ENCODE results near the gene EIF4A3. TPM values are rescaled to one million over a fixed set of nuclear protein-coding genes. Genes with fewer than 3 reads are reported as not detected.

The EIF4A3 gene
- total and polyA plus RNA-seq, 9 of the 15 experiments (the other 6 are each of a cell fraction or from before 2014, with no cell fraction given) = 62.7 to 171 (median 127) TPM

DNA sequence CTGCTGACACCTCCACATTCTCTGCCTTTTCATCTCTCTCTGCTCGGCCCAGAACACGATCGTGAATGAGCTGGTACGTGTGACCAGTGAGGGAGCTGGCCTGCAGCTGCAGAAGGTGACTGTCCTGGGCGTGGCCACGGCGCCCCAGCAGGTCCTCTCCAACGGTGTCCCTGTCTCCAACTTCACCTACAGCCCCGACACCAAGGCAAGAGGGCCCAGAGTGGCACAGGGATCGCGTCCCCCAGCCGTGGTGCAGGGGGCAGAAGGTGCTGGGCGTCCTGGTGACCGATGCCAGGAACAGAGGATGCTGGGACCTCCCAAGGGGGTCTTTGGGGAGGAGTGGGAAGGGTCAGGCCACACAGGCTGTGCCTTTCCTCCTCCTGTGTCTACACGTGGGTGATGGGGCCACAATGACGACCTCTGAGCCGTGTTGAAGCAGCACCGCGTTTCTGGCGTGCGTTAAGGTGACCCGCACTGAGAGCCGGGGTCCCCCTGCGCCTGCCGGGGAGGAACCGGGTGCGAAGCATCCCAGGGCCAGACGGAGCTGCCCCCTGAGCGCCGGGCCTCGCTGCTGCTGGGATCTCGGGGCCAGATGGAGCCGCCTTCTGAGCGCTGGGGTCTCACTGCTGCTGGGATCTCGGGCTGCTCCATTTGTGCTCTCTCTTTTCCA lies 28.2 kb downstream of the EIF4A3 start:
- Histone ChIP-seq H3K4me2 (ENCODE audit: insufficient read depth, low read length) (no peak overlapping the region), H3K79me2 (ENCODE audit: control insufficient read depth, insufficient read depth, low read length) (no peaks in the 10 kb centered on the region), H3K27me3 (ENCODE audit: control insufficient read depth in 2 of 2, insufficient read depth in 2 of 2, low read length in 2 of 2) (peaks cover 41 to 57% of the 10 kb centered on the region in 2 experiments), H3K4me1 (replicated peaks in 1 of 2; ENCODE audit: control insufficient read depth in 2 of 2, insufficient read depth in 2 of 2, low read length in 2 of 2) (peaks cover 0 to 35% of the 10 kb centered on the region in 2 experiments; a peak in 2 of 5 replicates), H3K9ac (ENCODE audit: insufficient read depth in 1 of 2, low read depth in 2 of 2, low read length in 2 of 2) (peak overlapping the region in 1 of 2 experiments; percentile 52; a peak in 2 of 4 replicates), H3K9me3 (replicated peaks; ENCODE audit: control insufficient read depth, insufficient read depth, low read depth, low read length) (0 out of 2 replicates have a peak, but pooled peaks cover 5% of the 10 kb centered on the region), H2AFZ (ENCODE audit: low read depth, low read length) (no peak overlapping the region), H3K27ac (ENCODE audit: extremely low read depth, low read depth, low read length) (no peak overlapping the region), H3K9me1 (ENCODE audit: control insufficient read depth, insufficient read depth, low read length) (no peaks in the 10 kb centered on the region), H4K20me1 (replicated peaks; ENCODE audit: control insufficient read depth, insufficient read depth, low read length) (no peaks in the 10 kb centered on the region), H3K36me3 (ENCODE audit: control insufficient read depth, insufficient read depth, low read length) (no peaks in the 10 kb centered on the region), H3K4me3 (no peak overlapping the region)
- ChIA-PET POLR2A (interaction anchor here (0.6 to 2.2 kb wide), 5 partner anchors 8 to 24 kb away, joined by 3 to 7 read pairs (median 5); partner anchors contain the start of gene GAA), CTCF (ENCODE audit: low intra/inter-chr PET ratio) (no interaction called here)
- WGBS (ENCODE audit: insufficient coverage, low coverage, missing lambda C conversion rate) = 7% methylated on average over 26 of the region's 35 CpGs
- FAIRE-seq = no peak
- in situ Hi-C loops (cut with MboI) = no loop called here
- no peak for TF ChIP-seq POLR2A (conservative IDR thresholded peaks at IDR 0.05)
- TF ChIP-seq ZNF431 (CRISPR knock-in tag; IDR thresholded peaks at IDR 0.05) = no peak
- TF ChIP-seq, protein P1, sequence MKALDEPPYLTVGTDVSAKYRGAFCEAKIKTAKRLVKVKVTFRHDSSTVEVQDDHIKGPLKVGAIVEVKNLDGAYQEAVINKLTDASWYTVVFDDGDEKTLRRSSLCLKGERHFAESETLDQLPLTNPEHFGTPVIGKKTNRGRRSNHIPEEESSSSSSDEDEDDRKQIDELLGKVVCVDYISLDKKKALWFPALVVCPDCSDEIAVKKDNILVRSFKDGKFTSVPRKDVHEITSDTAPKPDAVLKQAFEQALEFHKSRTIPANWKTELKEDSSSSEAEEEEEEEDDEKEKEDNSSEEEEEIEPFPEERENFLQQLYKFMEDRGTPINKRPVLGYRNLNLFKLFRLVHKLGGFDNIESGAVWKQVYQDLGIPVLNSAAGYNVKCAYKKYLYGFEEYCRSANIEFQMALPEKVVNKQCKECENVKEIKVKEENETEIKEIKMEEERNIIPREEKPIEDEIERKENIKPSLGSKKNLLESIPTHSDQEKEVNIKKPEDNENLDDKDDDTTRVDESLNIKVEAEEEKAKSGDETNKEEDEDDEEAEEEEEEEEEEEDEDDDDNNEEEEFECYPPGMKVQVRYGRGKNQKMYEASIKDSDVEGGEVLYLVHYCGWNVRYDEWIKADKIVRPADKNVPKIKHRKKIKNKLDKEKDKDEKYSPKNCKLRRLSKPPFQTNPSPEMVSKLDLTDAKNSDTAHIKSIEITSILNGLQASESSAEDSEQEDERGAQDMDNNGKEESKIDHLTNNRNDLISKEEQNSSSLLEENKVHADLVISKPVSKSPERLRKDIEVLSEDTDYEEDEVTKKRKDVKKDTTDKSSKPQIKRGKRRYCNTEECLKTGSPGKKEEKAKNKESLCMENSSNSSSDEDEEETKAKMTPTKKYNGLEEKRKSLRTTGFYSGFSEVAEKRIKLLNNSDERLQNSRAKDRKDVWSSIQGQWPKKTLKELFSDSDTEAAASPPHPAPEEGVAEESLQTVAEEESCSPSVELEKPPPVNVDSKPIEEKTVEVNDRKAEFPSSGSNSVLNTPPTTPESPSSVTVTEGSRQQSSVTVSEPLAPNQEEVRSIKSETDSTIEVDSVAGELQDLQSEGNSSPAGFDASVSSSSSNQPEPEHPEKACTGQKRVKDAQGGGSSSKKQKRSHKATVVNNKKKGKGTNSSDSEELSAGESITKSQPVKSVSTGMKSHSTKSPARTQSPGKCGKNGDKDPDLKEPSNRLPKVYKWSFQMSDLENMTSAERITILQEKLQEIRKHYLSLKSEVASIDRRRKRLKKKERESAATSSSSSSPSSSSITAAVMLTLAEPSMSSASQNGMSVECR (CRISPR knock-in tag; IDR thresholded peaks at IDR 0.05) = no peak
- no peak for TF ChIP-seq RBM22 (IDR thresholded peaks at IDR 0.05; ENCODE audit: low read depth, low read length, poor library complexity, severe bottlenecking)
- TF ChIP-seq ARHGAP35 (IDR thresholded peaks at IDR 0.05; ENCODE audit: partially characterized antibody) = no peak
- TF ChIP-seq CAMTA2 (CRISPR knock-in tag; conservative IDR thresholded peaks at IDR 0.05) = no peak
- no peak for TF ChIP-seq PHF8 (IDR thresholded peaks at IDR 0.05; ENCODE audit: borderline replicate concordance, low read length)
- no peak for TF ChIP-seq CREBBP (IDR thresholded peaks at IDR 0.05; ENCODE audit: low read depth, low read length)
- TF ChIP-seq RNF219 (CRISPR knock-in tag; IDR thresholded peaks at IDR 0.05) = no peak
- TF ChIP-seq ZNF347 (CRISPR knock-in tag; IDR thresholded peaks at IDR 0.05; ENCODE audit: low read depth) = no peak
- TF ChIP-seq, protein P2, sequence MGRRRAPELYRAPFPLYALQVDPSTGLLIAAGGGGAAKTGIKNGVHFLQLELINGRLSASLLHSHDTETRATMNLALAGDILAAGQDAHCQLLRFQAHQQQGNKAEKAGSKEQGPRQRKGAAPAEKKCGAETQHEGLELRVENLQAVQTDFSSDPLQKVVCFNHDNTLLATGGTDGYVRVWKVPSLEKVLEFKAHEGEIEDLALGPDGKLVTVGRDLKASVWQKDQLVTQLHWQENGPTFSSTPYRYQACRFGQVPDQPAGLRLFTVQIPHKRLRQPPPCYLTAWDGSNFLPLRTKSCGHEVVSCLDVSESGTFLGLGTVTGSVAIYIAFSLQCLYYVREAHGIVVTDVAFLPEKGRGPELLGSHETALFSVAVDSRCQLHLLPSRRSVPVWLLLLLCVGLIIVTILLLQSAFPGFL (CRISPR knock-in tag; IDR thresholded peaks at IDR 0.05) = no peak
- TF ChIP-seq BRF2 (IDR thresholded peaks at IDR 0.05; ENCODE audit: borderline replicate concordance, insufficient read depth, insufficient read length) = no peak
- no peak for TF ChIP-seq TAF7 (tag; IDR thresholded peaks at IDR 0.05)
- peak; percentile 34; the same call in 2 of the 3 replicates for ATAC-seq
- intact Hi-C loops (cut with micrococcal nuclease) = no loop called here
- peak in 1 of 4 experiments; percentile 11 for DNase-seq (ENCODE audit: extremely low read depth in 1 of 4, low spot score in 3 of 4)
- BruUV-seq (replicated peaks) = no TSS peak
